Transverse colon (tissue), 4 donors: ENCODE data around the gene FAM118B. TPM values are rescaled to one million over a fixed set of nuclear protein-coding genes. Genes with fewer than 3 reads are reported as not detected.

Experiments used
- DNase-seq: peaks from one replicate; pipeline ENCODE4 v3.0.0-alpha.2; 2019
- H3K27ac ChIP-seq, 4 donors: fragments of 200-600 bp; sonication (generic); 2 replicates each; pipeline ENCODE4 v1.5.1; 2016 to 2018; ENCODE audit warnings: inconsistent platforms in 4 of 4
- H3K27me3 ChIP-seq: fragments of 200-600 bp; sonication (generic); 2 replicates; pipeline ENCODE4 v1.5.1; 2017; ENCODE audit warnings: inconsistent platforms
- H3K36me3 ChIP-seq, 4 donors: fragments of 200-600 bp; sonication (generic); 2 replicates each; pipeline ENCODE4 v1.5.1; 2017 to 2019; ENCODE audit warnings: inconsistent platforms in 4 of 4
- H3K4me1 ChIP-seq, 4 donors: fragments of 200-600 bp; sonication (generic); 2 replicates each; pipeline ENCODE4 v1.5.1; 2017 to 2020; ENCODE audit warnings: inconsistent platforms in 4 of 4
- H3K4me3 ChIP-seq, 4 donors: fragments of 200-600 bp; sonication (generic); 1 replicate in 1 of 4; 2 replicates in 3 of 4; pipeline versions ENCODE4 v1.5.1 to v1.6.1; 2017 to 2019; ENCODE audit warnings: inconsistent platforms in 4 of 4
- H3K9me3 ChIP-seq, 2 donors: fragments of 200-600 bp; sonication (generic); 2 replicates each; pipeline ENCODE4 v1.5.1; 2017 to 2019; ENCODE audit warnings: inconsistent platforms in 2 of 2
- CTCF ChIP-seq, 5 experiments: fragments of 200-600 bp in 3 of 5; fragments of 450-650 bp in 2 of 5; sonication (generic) in 3 of 5; IDR thresholded peaks; 1 replicate in 2 of 5; 2 replicates in 3 of 5; pipeline ENCODE4 v1.5.1; 2016 to 2017; ENCODE audit warnings: antibody characterized with exemption in 5 of 5, inconsistent platforms in 3 of 5, mild to moderate bottlenecking in 2 of 5, moderate library complexity in 1 of 5
- EP300 ChIP-seq: sonication (generic); formaldehyde crosslinking; IDR thresholded peaks from one replicate; pipeline ENCODE4 v1.6.1; 2017; ENCODE audit warnings: antibody characterized with exemption, low read depth
- POLR2A ChIP-seq: fragments of 450-650 bp; IDR thresholded peaks from one replicate; pipeline ENCODE4 v1.6.1; 2016; ENCODE audit warnings: antibody characterized with exemption, mild to moderate bottlenecking, moderate library complexity
- POLR2AphosphoS5 ChIP-seq, 3 donors: sonication (generic); formaldehyde crosslinking; IDR thresholded peaks; one replicate each; pipeline ENCODE4 v1.6.1; 2016; ENCODE audit warnings: antibody characterized with exemption in 3 of 3
- WGBS, 2 donors: methylation state at CpG; one replicate each; pipeline ENCODE4 v1.1.5; 2018; ENCODE audit warnings: low coverage in 1 of 2; 5-methylcytosine and 5-hydroxymethylcytosine counted together
- in situ Hi-C, 4 donors: fragments of 200-750 bp; cut with MboI; loops; one replicate each; pipeline versions ENCODE4 v1.15.0 to v1.15.1; 2017; ENCODE audit warnings: low sequenced_read_pairs in 3 of 4, low pct_ligation_motif_present in 1 of 4, low pct_unique_long_range_greater_than_20kb in 1 of 4
- intact Hi-C: fragments of 100-400 bp; cut with DNase I; formaldehyde crosslinking; loops from one replicate; pipeline ENCODE4 v1.15.1; 2023; ENCODE audit warnings: low total_unique reads
- total RNA-seq, 4 donors: library from RNA; depleted of rRNA; stranded (reverse); fragments of >200 nt; gene quantifications; one replicate each; pipeline ENCODE4 v1.1.0, GENCODE V29; 2016

FAM118B gene
- total RNA-seq, 4 donors from 2014 or later: 13.7 to 54.5 (median 47.3) TPM

DNA sequence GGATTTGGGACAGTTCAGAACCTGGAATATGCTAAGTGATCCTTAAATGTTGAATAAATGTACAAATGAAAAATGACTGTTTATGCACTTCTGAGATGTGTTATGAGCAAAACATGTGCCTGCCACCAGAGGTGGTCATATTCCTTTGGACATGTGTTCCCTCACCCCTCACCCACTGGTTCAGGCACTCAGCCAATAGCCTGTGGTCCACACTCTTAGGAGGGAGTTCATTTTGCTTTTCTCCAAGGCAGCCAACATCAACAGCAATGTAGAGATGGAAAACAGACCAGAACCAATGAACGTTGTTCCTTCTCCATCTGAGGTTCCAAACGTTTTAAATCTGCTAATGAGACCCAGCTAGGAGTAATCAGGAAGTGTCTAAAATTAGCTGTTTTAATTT is 44.1 kb upstream of the FAM118B start:
- TF ChIP-seq POLR2A (no peak), EP300 (no peak), POLR2AphosphoS5 (IDR thresholded peaks at IDR 0.05) (no peak), CTCF (IDR thresholded peaks at IDR 0.05) (no peak)
- no peak for DNase-seq
- intact Hi-C loops: no loop called here
- in situ Hi-C loops: no loop called here
- 20 to 34% methylated on average over 2 of the region's 2 CpGs for WGBS, 2 donors
- Histone ChIP-seq H3K36me3 (no peaks in the 10 kb centered on the region), H3K4me3 (no peak overlapping the region), H3K4me1 (peaks cover 3 to 20% (median 5%) of the 10 kb centered on the region in 4 donors), H3K27ac (no peak overlapping the region), H3K9me3 (no peaks in the 10 kb centered on the region), H3K27me3 (peaks cover 13% of the 10 kb centered on the region)

GRCh38 chr11:126169291-126169690 is 42.3 kb upstream of the FAM118B start:
- TF ChIP-seq CTCF (IDR thresholded peaks at IDR 0.05) (no peak), POLR2AphosphoS5 (IDR thresholded peaks at IDR 0.05) (no peak), EP300 (no peak), POLR2A (no peak)
- intact Hi-C loops (no loop called here), in situ Hi-C loops (no loop called here)
- 90 to 100% methylated on average over 3 of the region's 3 CpGs for WGBS, 2 donors
- no peak overlapping the region for H3K4me3 ChIP-seq
- no peaks in the 10 kb centered on the region for H3K9me3 ChIP-seq
- peaks cover 11% of the 10 kb centered on the region for H3K27me3 ChIP-seq
- H3K4me1 ChIP-seq: peaks cover 0 to 10% (median 5%) of the 10 kb centered on the region in 4 donors
- no peaks in the 10 kb centered on the region for H3K36me3 ChIP-seq
- no peak overlapping the region for H3K27ac ChIP-seq
- DNase-seq: no peak

DNA sequence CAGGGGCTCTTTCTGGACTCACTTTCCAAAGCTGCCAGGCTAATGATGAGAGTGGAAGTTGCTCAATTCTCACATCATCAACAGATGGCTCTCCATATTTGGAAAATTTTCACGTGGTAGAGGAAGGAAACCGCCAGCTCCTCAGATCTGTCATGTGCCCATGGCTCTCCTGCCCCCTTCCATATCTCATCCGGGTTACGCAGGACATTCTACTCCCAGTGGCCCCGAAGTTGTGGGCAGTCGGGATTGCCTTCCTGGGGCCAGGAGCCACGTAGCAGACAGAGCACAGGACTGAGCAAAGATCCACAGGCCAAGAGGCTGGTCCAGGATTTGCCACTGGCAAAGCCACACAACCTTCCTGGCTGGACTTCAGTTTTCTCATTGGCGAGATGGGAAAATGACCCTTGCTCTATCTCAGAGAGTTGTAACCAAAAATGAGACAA is 39.0 kb upstream of the FAM118B start:
- Histone ChIP-seq H3K36me3 (no peaks in the 10 kb centered on the region), H3K27ac (no peak overlapping the region), H3K4me1 (no peaks in the 10 kb centered on the region), H3K27me3 (peaks cover 10% of the 10 kb centered on the region), H3K9me3 (no peaks in the 10 kb centered on the region), H3K4me3 (no peak overlapping the region)
- in situ Hi-C loops (no loop called here), intact Hi-C loops (no loop called here)
- no peak for TF ChIP-seq POLR2AphosphoS5 (IDR thresholded peaks at IDR 0.05)
- TF ChIP-seq EP300: no peak
- WGBS, 2 donors: 69% methylated on average over 8 of the region's 8 CpGs; no CpG with 5 or more reads in 1 of the 2 donors
- DNase-seq: no peak

DNA sequence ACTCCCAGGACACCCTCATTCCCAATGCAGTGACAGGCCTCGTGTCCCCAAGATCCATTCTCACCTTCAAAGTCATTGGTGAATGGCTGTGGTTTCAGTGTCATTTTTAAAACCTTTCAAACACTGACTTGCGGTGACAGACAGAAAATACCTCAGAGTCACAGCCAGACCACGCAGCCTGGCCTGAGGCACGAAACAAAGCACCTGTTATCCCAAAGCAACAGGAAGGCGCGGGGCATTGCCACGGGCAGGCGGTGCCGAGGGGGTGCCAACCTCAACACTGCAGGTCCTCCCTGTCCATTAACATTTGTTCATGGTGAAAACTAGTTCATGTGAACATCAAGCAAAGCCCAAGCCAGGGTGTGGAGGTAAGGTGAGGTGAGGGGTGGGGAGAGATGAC is 38.3 kb upstream of the FAM118B start:
- 89% methylated on average over 9 of the region's 9 CpGs; no CpG with 5 or more reads in 1 of the 2 donors for WGBS, 2 donors
- intact Hi-C loops (no loop called here), in situ Hi-C loops (no loop called here)
- Histone ChIP-seq H3K4me1 (no peaks in the 10 kb centered on the region), H3K36me3 (no peaks in the 10 kb centered on the region), H3K4me3 (no peak overlapping the region), H3K9me3 (no peaks in the 10 kb centered on the region), H3K27ac (no peak overlapping the region), H3K27me3 (peaks cover 10% of the 10 kb centered on the region)
- TF ChIP-seq POLR2A: no peak
- no peak for TF ChIP-seq POLR2AphosphoS5 (IDR thresholded peaks at IDR 0.05)
- DNase-seq: no peak

DNA sequence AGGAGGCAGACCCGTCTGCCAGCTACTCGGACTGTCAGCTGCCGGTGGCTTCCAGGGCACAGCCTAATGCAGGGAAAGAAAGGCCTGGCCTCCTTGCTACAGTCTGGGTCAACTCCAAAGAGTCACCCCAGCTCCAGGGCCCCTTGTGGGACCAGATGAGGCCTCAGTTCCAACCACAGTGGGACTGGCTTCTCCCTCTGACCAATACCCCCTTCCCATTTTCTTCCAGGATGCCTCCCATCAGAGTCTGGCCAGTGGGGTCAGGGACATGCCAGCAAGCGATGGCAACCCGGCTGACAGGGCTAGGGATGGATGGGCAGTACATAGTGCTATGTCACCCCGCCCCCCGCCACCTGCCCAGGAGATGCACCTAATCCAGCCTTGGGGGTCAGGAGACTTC is 36.8 kb upstream of the FAM118B start:
- no peak overlapping the region for H3K4me3 ChIP-seq
- in situ Hi-C loops: no loop called here

More for the DNA sequence above, 36.8 kb upstream of the FAM118B start:
- 94% methylated on average over 7 of the region's 7 CpGs; no CpG with 5 or more reads in 1 of the 2 donors for WGBS, 2 donors
- Histone ChIP-seq H3K27me3 (no peaks in the 10 kb centered on the region), H3K4me1 (no peaks in the 10 kb centered on the region), H3K9me3 (no peaks in the 10 kb centered on the region), H3K27ac (no peak overlapping the region), H3K36me3 (no peaks in the 10 kb centered on the region)
- TF ChIP-seq EP300 (no peak), POLR2AphosphoS5 (IDR thresholded peaks at IDR 0.05) (no peak), CTCF (IDR thresholded peaks at IDR 0.05) (no peak), POLR2A (no peak)
- DNase-seq: no peak
- intact Hi-C loops: no loop called here
